PFSK-1 (cell line): ENCODE results near the gene TMEM229B.

Experiments used
- POLR2AphosphoS5 ChIP-seq: IDR thresholded peaks from 2 replicates; pipeline ENCODE4 v1.6.1; 2012; ENCODE audit warnings: low read depth, mild to moderate bottlenecking, control low read depth, low read length, moderate library complexity
- TAF1 ChIP-seq: IDR thresholded peaks from 2 replicates; pipeline ENCODE4 v1.6.1; 2012; ENCODE audit warnings: low read length, control low read depth, borderline replicate concordance; ENCODE audit not compliant: insufficient read depth

DNA sequence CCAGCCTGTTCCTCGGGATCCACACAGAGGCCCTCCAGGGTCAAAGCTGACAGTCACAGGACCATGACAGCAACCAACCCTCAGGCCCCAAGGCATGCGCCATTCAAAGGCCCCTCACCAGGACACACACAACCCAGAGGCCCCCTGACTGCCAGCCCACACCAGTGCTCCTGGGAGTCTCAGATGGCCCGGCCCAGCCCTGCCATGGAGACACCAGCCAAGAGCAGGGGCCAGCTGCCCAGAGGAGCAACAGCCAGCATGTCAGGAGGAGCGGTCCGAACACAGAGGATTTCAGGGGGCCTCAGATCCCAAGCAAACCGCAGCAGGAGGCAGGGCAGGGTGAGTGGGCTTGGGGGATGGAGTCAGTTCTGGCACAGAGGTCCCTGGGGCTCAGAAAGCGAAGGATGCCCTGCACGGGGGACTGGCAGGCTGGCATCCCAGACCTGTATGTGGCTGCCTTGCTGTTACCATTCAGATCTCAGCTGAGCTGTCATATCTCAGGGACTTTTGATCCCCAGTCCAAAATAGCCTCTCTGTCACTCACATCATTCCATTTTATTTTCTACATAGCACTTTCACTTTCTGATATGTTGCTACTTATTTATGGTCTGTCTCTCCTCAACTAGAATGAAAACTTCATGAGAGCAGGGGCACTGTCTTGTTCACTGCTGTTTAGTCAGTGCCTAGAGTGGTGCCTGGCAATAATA is 4.8 kb downstream of the TMEM229B start:
- TF ChIP-seq POLR2AphosphoS5 = no peak
- TF ChIP-seq TAF1 = no peak
